Limb (tissue), 2 donors: Measurements from ENCODE around the gene ATP2C2.
"Not testable (repeated sequence)": the region's sequence is repeated elsewhere in the genome, so short reads cannot be mapped to it uniquely, and the experiment has no call there.

ENCODE experiments used
- DNase-seq, 2 donors: peaks; one replicate each; pipeline ENCODE4 v3.0.0-alpha.2; 2016; ENCODE audit errors: extremely low spot score in 2 of 2

Gene ATP2C2

GRCh38 chr16:84392031-84392360 lies 23.7 kb downstream of the ATP2C2 start:
- DNase-seq: no peak

GRCh38 chr16:84396082-84396481 lies 27.7 kb downstream of the ATP2C2 start:
- DNase-seq: not testable (repeated sequence)

- DNase-seq: no peak
Measured at GRCh38 chr16:84396537-84397008, 28.2 kb downstream of the ATP2C2 start.

DNA sequence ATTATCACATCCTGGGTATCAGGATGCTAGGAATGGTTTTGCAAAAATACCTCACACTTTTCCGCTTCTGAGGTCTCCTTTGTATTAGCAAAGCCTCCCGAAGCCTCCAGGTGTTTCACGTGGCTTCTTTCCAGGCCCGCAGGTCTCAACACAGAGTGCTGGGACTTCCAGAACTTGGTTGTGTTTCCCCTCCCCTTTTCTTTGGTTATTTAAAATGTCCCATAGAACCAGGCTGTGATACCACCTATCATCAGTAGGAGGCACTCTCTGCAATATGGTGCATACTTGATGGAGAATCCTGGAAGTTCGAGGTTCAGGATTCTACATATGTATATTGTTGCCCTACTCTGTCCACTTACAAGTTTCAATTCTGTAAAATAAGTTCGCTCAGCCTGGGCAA lies 28.8 kb downstream of the ATP2C2 start:
- DNase-seq: no peak

- DNase-seq: no peak
Measured at GRCh38 chr16:84398701-84399100, 30.4 kb downstream of the ATP2C2 start.

GRCh38 chr16:84399912-84400311 lies 31.6 kb downstream of the ATP2C2 start:
- not testable (repeated sequence) for DNase-seq

DNA sequence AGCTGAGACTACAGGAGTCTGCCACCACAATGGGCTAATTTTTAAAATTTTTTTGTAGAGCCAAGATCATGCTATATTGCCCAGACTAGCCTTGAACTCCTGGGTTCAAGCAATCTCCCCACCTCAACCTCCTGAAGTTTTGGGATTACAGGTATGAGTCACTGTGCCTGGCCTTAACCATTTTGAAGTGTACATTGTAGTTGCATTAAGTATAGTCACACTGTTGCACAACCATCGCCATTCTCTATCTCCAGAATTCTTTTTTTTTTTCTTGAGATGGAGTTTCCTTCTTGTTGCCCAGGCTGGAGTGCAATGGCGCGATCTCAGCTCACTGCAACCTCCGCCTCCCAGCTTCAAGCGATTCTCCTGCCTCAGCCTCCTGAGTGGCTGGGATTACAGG lies 35.1 kb downstream of the ATP2C2 start:
- not testable (repeated sequence) for DNase-seq

- no peak for DNase-seq
Measured at GRCh38 chr16:84404324-84404723, 36.0 kb downstream of the ATP2C2 start.

- DNase-seq: no peak
Measured at GRCh38 chr16:84404936-84405639, 36.8 kb downstream of the ATP2C2 start.

DNA sequence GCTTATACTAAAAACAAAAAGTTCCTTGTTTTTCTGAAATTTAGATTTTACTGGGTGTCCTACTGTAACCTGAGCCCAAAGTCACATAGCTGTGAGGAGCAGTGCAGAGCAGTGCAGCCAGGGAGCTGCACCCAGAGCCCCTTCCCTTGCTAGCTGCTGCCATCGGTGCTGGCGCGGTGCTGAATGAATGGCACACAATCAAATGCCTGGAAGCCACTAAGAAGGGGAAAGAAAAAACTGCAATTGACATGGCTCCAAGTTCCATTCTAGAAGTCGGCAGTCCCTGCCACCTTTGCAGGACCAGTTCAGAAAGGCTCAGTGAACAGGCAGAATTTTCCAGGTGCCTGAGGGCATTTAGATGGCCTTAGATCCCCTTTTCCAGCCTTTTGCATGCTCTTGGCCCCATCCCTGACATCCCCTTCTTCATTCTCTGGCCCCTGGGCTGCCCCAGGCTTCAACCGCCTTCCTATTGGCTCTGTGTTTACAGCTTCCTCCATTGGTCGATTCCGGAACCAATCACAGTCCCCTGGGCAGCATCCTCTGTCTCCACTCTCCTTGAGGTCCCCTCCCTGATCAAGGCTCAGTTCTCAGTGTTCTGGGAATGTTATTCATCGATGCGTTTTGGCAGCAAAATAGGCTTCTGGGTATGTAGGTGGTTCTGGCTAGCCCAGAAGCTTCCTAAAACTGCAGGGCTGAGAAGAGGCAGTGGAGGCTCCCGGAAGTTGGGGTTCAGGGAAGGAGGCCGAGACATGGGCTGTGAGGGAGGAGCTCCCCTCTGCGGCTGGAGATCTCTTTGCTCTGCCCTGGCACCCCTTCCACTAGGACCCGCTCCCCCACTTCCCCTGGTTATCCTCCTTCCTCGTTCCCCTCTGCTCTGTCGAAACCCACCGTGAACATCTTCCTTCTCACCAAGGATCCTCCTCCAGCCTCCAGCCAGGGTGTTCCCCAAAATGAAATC lies 37.9 kb downstream of the ATP2C2 start:
- DNase-seq: no peak

DNA sequence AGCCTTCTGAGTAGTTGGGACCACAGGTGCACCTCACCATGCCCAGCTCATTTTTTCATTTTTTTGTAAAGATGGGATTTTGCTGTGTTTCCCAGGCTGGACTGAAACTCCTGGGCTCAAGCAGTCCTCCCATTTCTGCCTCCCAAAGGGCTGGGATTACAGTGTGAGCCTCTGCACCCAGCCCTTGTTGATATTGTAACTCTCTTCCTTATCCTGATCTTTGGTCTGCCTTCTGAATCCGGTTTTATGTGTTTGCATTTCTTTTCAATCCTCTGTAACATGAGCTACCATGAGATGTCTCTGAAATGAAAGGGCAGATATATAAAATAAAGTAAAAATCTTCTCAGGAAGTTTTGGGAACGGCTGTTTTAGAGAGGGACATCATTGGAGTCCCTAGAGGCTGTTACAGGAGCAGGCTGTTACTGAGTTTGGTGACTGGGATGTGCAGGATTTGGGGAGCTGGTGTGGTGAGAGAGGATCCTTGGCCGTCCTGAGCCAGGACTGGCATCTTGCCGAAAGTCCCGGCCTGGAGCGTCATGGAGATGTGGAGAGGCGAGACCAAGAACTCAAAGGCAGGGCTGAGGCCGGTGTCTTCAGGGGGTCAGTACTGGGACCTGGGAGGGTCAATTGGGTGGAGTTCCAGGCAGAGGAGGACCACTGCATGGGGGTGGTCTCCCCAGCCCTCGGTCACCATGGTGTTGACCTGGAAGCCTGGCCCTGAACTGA lies 39.4 kb downstream of the ATP2C2 start:
- DNase-seq: no peak

DNA sequence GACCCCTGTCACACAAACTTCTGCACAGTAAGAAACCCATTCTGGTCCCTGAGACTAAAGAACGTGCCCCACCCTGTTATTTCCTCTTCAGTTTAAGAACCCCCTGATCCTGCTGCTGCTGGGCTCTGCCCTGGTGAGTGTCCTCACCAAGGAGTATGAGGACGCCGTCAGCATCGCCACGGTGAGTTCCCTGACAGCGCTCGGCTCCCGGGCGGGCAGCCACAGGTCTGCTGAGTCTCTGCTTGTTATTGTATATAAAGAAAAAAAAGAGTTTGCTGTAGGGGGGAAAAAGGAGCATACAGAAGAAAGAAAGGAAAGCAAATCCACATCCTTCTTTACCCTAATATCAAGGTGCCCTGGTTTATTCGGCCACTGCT lies 40.0 kb downstream of the ATP2C2 start:
- DNase-seq: no peak

DNA sequence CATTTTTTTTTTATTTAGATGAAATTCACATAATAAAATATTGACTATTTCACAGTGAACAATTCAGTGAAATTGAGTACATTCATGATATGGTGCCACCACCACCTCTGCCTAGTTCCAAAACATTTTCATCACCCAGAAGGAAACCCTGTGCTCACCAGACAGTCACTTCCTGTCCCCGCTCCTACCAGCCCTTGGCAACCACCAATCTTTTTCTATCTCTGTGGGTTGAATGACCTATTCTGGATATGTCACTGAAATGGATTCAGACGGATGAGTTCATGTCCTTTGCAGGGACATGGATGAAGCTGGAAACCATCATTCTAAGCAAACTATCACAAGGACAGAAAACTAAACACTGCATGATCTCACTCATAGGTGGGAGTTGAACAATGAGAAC lies 40.5 kb downstream of the ATP2C2 start:
- DNase-seq: no peak

- DNase-seq: no peak
Measured at GRCh38 chr16:84410361-84411138, 42.2 kb downstream of the ATP2C2 start.

DNA sequence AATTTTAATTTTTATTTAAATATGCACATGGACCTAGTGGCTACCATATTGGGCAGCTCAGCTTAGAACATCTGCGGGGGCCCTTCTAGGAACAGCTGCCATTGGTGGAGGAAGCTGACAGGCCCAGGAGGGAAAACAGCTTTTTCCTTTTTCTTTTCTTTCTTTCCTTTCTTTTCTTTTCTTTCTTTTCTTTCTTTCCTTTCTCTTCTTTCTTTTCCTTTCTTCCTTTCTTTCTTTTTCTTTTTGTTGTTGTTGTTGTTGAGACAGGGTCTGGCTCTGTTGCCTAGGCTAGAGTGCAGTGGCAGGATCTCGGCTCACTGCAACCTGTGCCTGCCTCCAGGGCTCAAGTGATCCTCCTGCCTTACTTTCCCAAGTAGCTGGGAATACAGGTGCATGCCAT lies 43.4 kb downstream of the ATP2C2 start:
- no peak for DNase-seq

DNA sequence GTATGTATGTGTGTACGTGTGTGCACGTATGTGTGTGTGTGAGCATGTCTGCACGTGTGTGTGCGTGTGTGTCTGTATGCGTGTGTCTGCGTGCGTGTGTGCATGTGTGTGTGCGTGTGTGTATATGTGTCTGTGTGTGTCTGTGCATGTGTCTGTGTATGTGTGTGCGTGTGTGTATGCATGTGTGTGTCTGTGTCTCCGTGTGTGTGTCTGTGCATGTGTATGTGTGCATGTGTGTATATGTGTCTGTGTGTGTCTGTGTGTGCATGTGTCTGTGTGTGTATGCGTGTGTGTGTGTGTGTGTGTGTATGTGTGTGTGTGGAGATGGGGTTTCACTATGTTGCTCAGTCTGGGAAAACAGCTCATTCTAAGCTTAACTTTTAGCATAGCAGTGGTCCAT lies 43.9 kb downstream of the ATP2C2 start:
- DNase-seq: no peak

- no peak for DNase-seq
Measured at GRCh38 chr16:84413244-84414004, 45.1 kb downstream of the ATP2C2 start.

DNA sequence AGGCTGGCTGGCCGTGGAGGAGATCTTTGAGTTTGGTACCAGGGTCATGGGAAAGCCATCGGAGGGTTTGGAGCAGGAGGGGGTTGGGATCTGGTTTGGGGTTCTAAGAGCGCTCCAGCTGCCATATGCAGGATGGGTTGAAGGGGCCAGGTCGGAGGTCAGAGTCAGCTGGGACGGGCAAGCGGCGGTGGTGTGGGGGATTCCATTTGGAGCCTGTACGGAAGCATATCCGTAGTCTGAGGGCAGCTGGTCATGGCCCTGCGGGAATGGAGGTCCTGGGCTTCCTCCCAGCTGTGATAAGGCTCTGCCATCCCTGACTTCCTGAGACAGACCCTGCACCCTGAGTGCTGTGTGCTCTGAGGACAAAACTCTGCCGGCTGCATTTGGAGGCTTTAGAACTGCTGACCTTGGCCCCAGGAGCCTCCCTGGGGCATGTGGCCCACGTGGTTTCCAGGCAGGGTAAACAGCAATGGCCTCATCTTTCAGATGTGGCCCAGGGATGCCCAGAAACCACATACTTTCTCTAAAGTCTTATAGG lies 46.5 kb downstream of the ATP2C2 start:
- DNase-seq: no peak

GRCh38 chr16:84416407-84417321 lies 48.3 kb downstream of the ATP2C2 start:
- no peak for DNase-seq
